NCI-H748 treated with DMSO at 0.1 percent for 48 hours (cell line): Measurements from ENCODE around the gene SP2.
"Not testable (repeated sequence)": the region's sequence is repeated elsewhere in the genome, so short reads cannot be mapped to it uniquely, and the experiment has no call there.

Experiments used
- DNase-seq: peaks from one replicate; lab custom pipeline; 2025; lab: John Stamatoyannopoulos, UW

Gene SP2

DNA sequence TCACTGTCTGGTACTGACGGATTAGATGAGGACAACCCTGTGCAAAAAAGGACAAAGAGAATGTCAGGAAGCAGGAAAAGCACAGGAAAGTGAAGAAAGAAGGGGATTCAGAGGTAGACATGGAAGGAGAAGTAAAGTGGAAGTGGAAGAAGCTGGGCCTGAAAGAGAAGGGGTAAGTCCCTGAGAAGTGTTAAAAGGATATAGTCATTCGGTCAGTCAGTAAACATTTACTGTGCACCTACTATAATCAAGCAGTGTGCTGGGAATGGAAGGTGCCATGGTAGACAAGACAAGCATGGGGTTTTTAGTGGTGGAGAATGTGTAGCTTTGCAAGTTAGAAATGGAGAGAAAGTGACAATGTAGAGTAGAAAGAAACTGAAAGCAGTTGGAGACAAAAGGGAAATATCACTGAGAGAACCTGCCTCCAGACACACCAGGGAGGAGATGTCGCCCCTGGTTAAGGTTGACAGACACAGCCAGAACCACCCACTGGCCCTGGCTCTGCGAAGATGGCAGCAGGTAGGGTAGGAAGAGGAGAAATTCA, 4.4 kb upstream of the SP2 start:
- DNase-seq: no peak

- DNase-seq: no peak
Measured at GRCh38 chr17:47894498-47895346, 1.3 kb upstream of the SP2 start.

DNA sequence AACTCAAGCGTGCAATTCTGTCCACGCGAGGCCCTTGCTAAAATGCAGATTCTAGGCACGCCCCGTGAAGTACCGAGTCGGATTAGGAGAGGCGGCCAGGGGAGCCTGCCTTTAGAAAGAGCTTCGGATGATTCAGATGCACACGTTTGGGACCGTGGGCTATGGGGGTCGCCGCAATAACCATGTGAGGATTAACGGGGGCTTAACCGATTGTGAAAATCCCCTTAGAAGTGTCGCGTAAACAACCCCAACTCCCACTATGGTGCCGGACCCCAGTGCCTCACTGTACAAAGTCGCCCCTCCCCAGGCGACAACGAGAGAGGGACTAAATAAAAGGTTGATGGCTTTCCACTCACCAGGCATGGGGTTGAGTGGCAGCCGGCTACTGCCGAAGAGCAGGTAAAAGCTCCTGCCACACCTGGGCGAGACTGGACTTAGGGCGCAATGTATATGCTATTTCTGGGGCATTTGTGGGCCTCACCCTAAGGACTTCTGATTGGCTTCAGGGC, 635 bp upstream of the SP2 start:
- DNase-seq: no peak

- no peak for DNase-seq
Measured at GRCh38 chr17:47896672-47897490, 845 bp downstream of the SP2 start.

DNA sequence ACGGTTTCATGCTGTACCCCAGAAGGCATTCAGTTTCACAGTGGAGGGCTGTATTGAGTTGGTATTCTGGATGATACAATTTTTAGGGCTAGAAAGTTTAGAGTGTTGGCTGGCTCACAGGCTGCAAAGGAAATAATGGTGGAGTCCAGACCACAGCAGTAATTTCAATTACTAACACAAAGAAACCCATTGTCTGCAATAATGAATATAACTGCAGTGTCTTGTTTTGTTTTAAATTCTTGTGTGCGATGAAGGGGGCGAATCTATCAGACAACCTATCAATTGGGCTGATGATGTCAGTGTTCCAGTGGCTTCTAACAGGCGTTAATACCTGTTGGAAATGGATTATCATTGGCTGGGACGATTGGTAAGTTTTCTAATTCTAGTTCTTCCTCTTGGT, 1.5 kb downstream of the SP2 start:
- DNase-seq: no peak

DNA sequence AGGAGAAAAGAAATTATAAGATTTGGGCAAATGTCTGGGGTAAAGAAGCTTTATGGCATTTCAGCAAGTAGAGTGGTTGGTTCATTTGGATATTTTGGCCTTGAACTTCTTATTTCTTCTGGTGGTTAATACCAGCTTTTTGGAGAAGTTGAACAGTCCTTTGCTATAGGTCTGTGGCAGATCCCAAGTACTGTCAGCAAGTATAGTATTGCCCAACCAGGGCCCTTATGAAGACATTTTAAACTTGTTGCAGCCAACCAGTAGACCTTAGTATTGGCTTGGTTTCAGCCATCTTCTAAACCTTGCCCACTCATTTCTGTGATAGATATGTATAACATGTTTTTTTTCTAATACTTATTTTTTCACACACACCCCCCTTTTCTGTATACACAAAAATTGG, 2.2 kb downstream of the SP2 start:
- DNase-seq: no peak

DNA sequence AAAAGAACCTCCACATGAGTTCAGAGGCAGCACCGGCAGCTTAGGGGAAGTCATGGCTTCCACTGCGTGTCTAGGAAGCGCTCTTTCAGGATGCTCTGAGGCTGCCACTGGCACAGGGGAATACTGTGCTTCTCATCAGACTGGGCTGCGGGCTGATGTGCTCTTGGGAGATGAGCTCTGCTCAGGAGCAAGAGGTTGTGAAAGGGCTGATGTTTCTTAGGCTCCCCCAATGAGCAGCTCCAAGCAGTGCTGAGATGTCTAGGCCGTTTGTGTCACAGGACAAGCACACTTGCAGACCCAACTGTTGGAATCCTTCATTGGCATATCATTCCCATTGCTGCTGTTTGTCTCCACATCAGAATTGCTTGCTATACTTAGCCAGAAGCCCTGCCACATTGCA, 3.6 kb downstream of the SP2 start:
- no peak for DNase-seq

GRCh38 chr17:47901423-47901822, 5.4 kb downstream of the SP2 start:
- no peak for DNase-seq

- no peak for DNase-seq
Measured at GRCh38 chr17:47902039-47902744, 6.2 kb downstream of the SP2 start.

DNA sequence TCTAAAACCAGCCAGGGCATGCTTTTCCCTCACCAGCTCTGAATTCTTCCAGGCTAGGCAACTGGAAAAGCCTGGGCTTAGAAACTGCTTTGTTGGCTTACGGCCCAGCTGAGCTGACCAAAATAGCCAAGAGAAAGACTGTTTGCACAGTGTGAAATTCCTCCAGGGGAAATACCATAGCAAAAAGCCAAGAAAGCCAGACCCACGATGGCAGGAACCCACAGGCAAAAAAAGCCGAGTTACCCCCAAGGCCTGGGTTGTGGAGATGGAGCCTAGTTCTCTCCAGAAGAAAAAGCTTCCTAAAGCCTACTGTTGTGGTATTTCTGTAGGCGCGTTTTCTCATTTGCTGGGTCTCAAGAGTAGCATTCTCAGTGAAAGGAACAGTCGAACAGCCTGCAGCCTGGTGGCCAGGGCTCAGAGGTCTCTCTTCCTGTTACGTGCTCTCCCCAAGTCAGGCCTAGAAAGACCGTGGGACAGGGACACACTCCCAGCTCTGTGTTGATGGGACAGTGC, 9.2 kb downstream of the SP2 start:
- DNase-seq: no peak

DNA sequence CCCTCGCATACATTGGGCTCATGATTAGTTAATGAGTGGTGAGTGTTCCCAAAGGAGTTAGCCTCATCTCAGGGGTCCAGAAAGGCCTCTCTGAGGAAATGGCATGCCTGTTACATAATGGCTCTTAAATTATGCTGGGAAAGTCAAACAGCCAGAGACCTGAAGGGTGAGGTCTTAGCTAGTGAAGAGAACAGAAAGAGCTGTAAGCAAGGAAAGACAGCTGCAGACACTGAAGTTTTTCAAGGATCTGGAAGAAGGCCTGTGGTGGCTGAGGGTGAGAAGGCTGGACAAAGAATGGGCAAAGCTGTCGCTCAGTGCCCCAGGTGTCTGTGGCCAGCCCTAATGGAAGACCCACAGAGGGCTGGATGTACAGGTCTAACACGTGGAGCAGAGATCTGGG, 10.4 kb downstream of the SP2 start:
- DNase-seq: no peak

GRCh38 chr17:47907932-47908562, 12.0 kb downstream of the SP2 start:
- DNase-seq: no peak

DNA sequence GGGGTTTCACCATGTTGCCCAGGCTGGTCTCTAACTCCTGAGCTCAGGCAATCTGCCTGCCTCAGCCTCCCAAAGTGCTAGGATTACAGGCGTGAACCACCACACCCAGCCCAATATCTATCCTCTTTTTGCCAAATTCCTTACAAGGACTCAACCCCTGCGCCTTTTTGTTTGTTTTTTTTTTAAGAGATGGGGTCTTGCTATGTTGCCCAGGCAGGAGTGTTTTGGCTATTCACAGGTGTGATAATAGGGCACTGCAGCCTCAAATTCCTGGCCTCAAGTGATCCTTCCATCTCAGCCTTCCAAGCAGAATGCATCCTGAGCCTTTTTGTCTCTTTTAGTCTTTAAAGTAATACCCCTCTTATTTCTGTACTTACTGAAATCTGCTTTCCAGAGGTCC, 17.0 kb downstream of the SP2 start:
- no peak for DNase-seq

- no peak for DNase-seq
Measured at GRCh38 chr17:47914306-47914948, 18.4 kb downstream of the SP2 start.

GRCh38 chr17:47915776-47916398, 19.9 kb downstream of the SP2 start:
- DNase-seq: no peak

- DNase-seq: no peak
Measured at GRCh38 chr17:47916489-47917208, 20.6 kb downstream of the SP2 start.

- no peak for DNase-seq
Measured at GRCh38 chr17:47917581-47917980, 21.5 kb downstream of the SP2 start.

DNA sequence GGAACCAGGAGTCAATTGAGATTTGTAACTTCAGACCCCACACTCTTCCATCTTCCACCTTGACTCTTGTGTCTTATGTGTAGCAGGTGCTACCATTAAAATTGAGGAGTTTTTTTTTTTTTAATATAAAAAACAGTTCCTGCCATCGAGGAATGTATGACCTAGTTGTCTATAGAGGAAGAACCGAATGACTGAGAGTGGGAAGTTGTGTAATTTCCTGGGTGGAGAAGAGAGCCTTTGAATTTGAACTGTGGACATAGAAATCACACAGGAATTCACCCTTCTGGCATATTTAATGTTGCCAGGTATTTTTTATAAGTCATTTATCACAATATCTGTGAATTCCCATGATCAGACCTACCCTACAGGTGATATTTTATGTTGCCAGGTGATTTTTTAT, 22.0 kb downstream of the SP2 start:
- no peak for DNase-seq

GRCh38 chr17:47918991-47919390, 23.0 kb downstream of the SP2 start:
- no peak for DNase-seq

- not testable (repeated sequence) for DNase-seq
Measured at GRCh38 chr17:47919889-47920288, 23.9 kb downstream of the SP2 start.
